HepG2 (cell line): ENCODE data around the gene PKIB. TPM values are rescaled to one million over a fixed set of nuclear protein-coding genes. Genes with fewer than 3 reads are reported as not detected.
"Not testable (repeated sequence)": the region's sequence is repeated elsewhere in the genome, so short reads cannot be mapped to it uniquely, and the experiment has no call there.

ENCODE experiments used
- ATAC-seq: fragments of 200-7000 bp; cut with Tn5 transposase; 3 replicates; pipeline ENCODE4 v1.9.1; 2020; ENCODE audit warnings: mild to moderate bottlenecking, moderate library complexity
- BruUV-seq: library from RNA; stranded (reverse); fragments of 400-500 nt; replicated peaks from 2 replicates; lab custom pipeline; 2021; lab: Mats Ljungman, UMichigan
- CTCF ChIA-PET: fragments of 300-600 bp; formaldehyde crosslinking; extraction: SDS; loops from one replicate; lab custom pipeline; 2021; ENCODE audit warnings: low total read pairs, inconsistent platforms, low intra/inter-chr PET ratio; lab: Yijun Ruan, JAX
- POLR2A ChIA-PET: fragments of 350-600 bp; sonication (Branson Sonifier 250); formaldehyde crosslinking; loops from one replicate; lab custom pipeline; 2020; ENCODE audit warnings: antibody characterized with exemption, inconsistent platforms; lab: Yijun Ruan, JAX
- DNase-seq: peaks from one replicate; pipeline ENCODE4 v3.0.0-alpha.2; 2015; ENCODE audit warnings: low spot score
- FAIRE-seq: peaks from 3 replicates; lab custom pipeline; 2011; peaks lifted over from hg19 to GRCh38; lab: Jason Lieb, UNC
- H2AFZ ChIP-seq: one replicate; pipeline ENCODE4 v1.6.1; 2011; ENCODE audit warnings: low read length, inconsistent platforms
- H3K27ac ChIP-seq: fragments of 300-600 bp; 3 replicates; pipeline ENCODE4 v1.8.0; 2011; ENCODE audit warnings: mixed run types, mild to moderate bottlenecking, mixed read lengths, low read length, inconsistent platforms; ENCODE audit not compliant: insufficient read depth; ENCODE audit errors: extremely low read length
- H3K27me3 ChIP-seq, 2 experiments: fragments of 200-600 bp in 1 of 2; 2 replicates in 1 of 2; 3 replicates in 1 of 2; pipeline versions ENCODE4 v1.6.0 to v1.8.0; 2011; ENCODE audit warnings: low read length in 2 of 2, mild to moderate bottlenecking in 2 of 2, moderate library complexity in 2 of 2, inconsistent platforms in 1 of 2; ENCODE audit not compliant: insufficient read depth in 2 of 2, control insufficient read depth in 1 of 2
- H3K36me3 ChIP-seq, 2 experiments: fragments of 200-600 bp in 1 of 2; replicated peaks in 1 of 2; 2 replicates in 1 of 2; 3 replicates in 1 of 2; pipeline versions ENCODE4 v1.5.1 to v1.8.0; 2011; ENCODE audit warnings: low read length in 2 of 2, inconsistent platforms in 1 of 2; ENCODE audit not compliant: insufficient read depth in 2 of 2, control insufficient read depth in 1 of 2
- H3K4me1 ChIP-seq: 2 replicates; pipeline ENCODE4 v1.5.1; 2012; ENCODE audit warnings: low read length, inconsistent platforms; ENCODE audit not compliant: insufficient read depth
- H3K4me2 ChIP-seq: 2 replicates; pipeline ENCODE4 v1.6.0; 2011; ENCODE audit warnings: low read depth, low read length, inconsistent platforms
- H3K4me3 ChIP-seq, 3 experiments: fragments of 200-600 bp in 1 of 3; sonication (generic), shearing (Covaris generic) in 1 of 3; replicated peaks in 1 of 3; 2 replicates each; pipeline ENCODE4 v1.5.1; 2011 to 2016; ENCODE audit warnings: low read length in 3 of 3, inconsistent platforms in 2 of 3, low read depth in 2 of 3, mild to moderate bottlenecking in 2 of 3, control low read depth in 1 of 3, mixed read lengths in 1 of 3; ENCODE audit not compliant: insufficient read depth in 1 of 3
- H3K79me2 ChIP-seq: one replicate; pipeline ENCODE4 v1.6.1; 2011; ENCODE audit warnings: low read length, inconsistent platforms; ENCODE audit not compliant: insufficient read depth
- H3K9ac ChIP-seq: 2 replicates; pipeline ENCODE4 v1.6.0; 2011; ENCODE audit warnings: mild to moderate bottlenecking, low read depth, low read length, inconsistent platforms; ENCODE audit not compliant: insufficient read depth
- H3K9me3 ChIP-seq: 2 replicates; pipeline ENCODE4 v1.5.1; 2012; ENCODE audit warnings: mild to moderate bottlenecking, low read length
- H4K20me1 ChIP-seq: 2 replicates; pipeline ENCODE4 v1.6.0; 2011; ENCODE audit warnings: inconsistent platforms, mild to moderate bottlenecking, low read length, moderate library complexity; ENCODE audit not compliant: insufficient read depth
- MBNL3 ChIP-seq: fragments of 250-450 bp; sonication (Bioruptor Pico); conservative IDR thresholded peaks from 2 replicates; pipeline ENCODE4 v1.8.0; 2022; ENCODE audit warnings: mild to moderate bottlenecking, inconsistent platforms
- NFATC3 ChIP-seq: sonication (generic); formaldehyde crosslinking; IDR thresholded peaks from 2 replicates; pipeline ENCODE4 v1.5.1; 2020; ENCODE audit warnings: mild to moderate bottlenecking, missing genetic modification reagents
- PRDM4 ChIP-seq: sonication (generic); formaldehyde crosslinking; IDR thresholded peaks from 2 replicates; pipeline ENCODE4 v1.9.0; 2021; ENCODE audit warnings: missing genetic modification reagents, borderline replicate concordance
- RNF219 ChIP-seq: sonication (generic); formaldehyde crosslinking; IDR thresholded peaks from 2 replicates; pipeline ENCODE4 v1.5.0; 2020; ENCODE audit warnings: mild to moderate bottlenecking, missing genetic modification reagents
- SRY ChIP-seq: sonication (generic); formaldehyde crosslinking; IDR thresholded peaks from 2 replicates; pipeline ENCODE4 v1.8.0; 2022; ENCODE audit warnings: mild to moderate bottlenecking, missing genetic modification reagents
- ZNF253 ChIP-seq: sonication (generic); formaldehyde crosslinking; IDR thresholded peaks from 2 replicates; pipeline ENCODE4 v1.8.0; 2022; ENCODE audit warnings: mild to moderate bottlenecking, missing genetic modification reagents, borderline replicate concordance
- ZNF335 ChIP-seq: sonication (generic); formaldehyde crosslinking; IDR thresholded peaks from 2 replicates; pipeline ENCODE4 v1.4.0; 2020; ENCODE audit warnings: missing genetic modification reagents
- ZNF446 ChIP-seq: sonication (generic); formaldehyde crosslinking; IDR thresholded peaks from 2 replicates; pipeline ENCODE4 v1.5.0; 2020; ENCODE audit warnings: mild to moderate bottlenecking, missing genetic modification reagents
- WGBS: methylation state at CpG from one replicate; pipeline ENCODE4 v1.1.6; 2017; ENCODE audit warnings: low lambda C conversion rate; 5-methylcytosine and 5-hydroxymethylcytosine counted together
- in situ Hi-C: cut with HindIII; loops from 2 replicates; pipeline ENCODE4 v1.10.0; 2017; ENCODE audit warnings: low pct_unique_long_range_greater_than_20kb; ENCODE audit not compliant: extremely low pct_ligation_motif_present
- intact Hi-C: fragments of 100-400 bp; cut with micrococcal nuclease; formaldehyde crosslinking; loops from one replicate; pipeline ENCODE4 v1.10.0; 2022; ENCODE audit not compliant: unreplicated experiment
- polyA plus RNA-seq, 8 experiments: library from polyadenylated mRNA; depleted of rRNA in 3 of 8; stranded (reverse) in 7 of 8; unstranded in 1 of 8; fragments of >200 nt; fragmentation: Illumina TruSeq in 4 of 8; extraction: Trizol in 4 of 8; gene quantifications; 2 replicates each; pipeline versions ENCODE4 v1.2.1 to v1.2.3, GENCODE V29; 2011 to 2016; ENCODE audit warnings: low read depth in 4 of 8, missing spikeins in 1 of 8, mixed read lengths in 1 of 8; ENCODE audit not compliant: insufficient read depth in 1 of 8
- total RNA-seq, 5 experiments: library from RNA; depleted of rRNA; stranded (reverse); fragments of >200 nt; fragmentation: Illumina TruSeq; extraction: Trizol; gene quantifications; 2 replicates each; pipeline ENCODE4 v1.2.3, GENCODE V29; 2016; ENCODE audit warnings: low read depth in 1 of 5
- TF ChIP-seq, protein P1 (sequence below): sonication (generic); formaldehyde crosslinking; IDR thresholded peaks from 2 replicates; pipeline ENCODE4 v1.9.0; 2021; ENCODE audit warnings: missing genetic modification reagents, borderline replicate concordance
- TF ChIP-seq, protein P2 (sequence below): sonication (generic); formaldehyde crosslinking; IDR thresholded peaks from 2 replicates; pipeline ENCODE4 v1.5.0; 2020; ENCODE audit warnings: missing genetic modification reagents

Gene PKIB
- total and polyA plus RNA-seq, 2 of the 13 experiments (the other 11 are each of a cell fraction or from before 2014, with no cell fraction given), result 1.4 to 1.5 TPM

DNA sequence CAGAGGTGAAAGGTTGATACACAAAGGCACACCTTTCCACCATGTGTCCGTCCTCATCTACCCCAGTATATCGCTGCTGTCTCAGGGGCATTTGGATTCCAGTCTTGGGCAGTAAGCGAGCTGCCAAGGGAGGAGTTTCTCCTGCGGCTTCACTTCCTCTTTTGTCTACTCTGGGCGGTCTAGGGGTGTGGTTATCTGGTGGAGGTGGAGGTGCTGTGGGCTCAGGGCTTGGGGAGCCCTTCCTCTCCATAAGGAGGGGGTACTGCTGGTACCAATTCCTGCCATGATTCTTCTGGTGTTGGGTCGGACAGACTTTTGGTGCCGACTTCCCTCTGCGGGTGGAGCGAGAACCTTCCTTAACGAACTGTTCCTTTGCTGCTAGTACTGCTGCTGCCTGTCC, 137.4 kb downstream of the PKIB start:
- Histone ChIP-seq H2AFZ (no peak overlapping the region), H3K27me3 (peaks cover 0 to 7% of the 10 kb centered on the region in 2 experiments; a peak in 2 of 5 replicates), H3K4me3 (no peak overlapping the region), H3K4me2 (no peak overlapping the region), H3K36me3 (no peaks in the 10 kb centered on the region), H3K4me1 (no peaks in the 10 kb centered on the region), H3K9ac (no peak overlapping the region), H3K27ac (no peak overlapping the region), H4K20me1 (no peaks in the 10 kb centered on the region), H3K79me2 (no peaks in the 10 kb centered on the region), H3K9me3 (no peaks in the 10 kb centered on the region)
- ATAC-seq (no peak), DNase-seq (no peak), FAIRE-seq (no peak)
- no TSS peak for BruUV-seq
- POLR2A ChIA-PET, result no interaction called here
- CTCF ChIA-PET, result no interaction called here
- 54% methylated on average over 10 of the region's 10 CpGs for WGBS
- intact Hi-C loops (no loop called here), in situ Hi-C loops (loop anchor here (25.0 kb wide), 1 partner anchor 565 kb away; no protein-coding TSS in a partner anchor)
- TF ChIP-seq ZNF253 (CRISPR knock-in tag), result no peak
- TF ChIP-seq ZNF446 (CRISPR knock-in tag), result no peak
- TF ChIP-seq PRDM4 (CRISPR knock-in tag), result no peak
- TF ChIP-seq, protein P1, sequence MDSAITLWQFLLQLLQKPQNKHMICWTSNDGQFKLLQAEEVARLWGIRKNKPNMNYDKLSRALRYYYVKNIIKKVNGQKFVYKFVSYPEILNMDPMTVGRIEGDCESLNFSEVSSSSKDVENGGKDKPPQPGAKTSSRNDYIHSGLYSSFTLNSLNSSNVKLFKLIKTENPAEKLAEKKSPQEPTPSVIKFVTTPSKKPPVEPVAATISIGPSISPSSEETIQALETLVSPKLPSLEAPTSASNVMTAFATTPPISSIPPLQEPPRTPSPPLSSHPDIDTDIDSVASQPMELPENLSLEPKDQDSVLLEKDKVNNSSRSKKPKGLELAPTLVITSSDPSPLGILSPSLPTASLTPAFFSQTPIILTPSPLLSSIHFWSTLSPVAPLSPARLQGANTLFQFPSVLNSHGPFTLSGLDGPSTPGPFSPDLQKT (CRISPR knock-in tag), result no peak
- TF ChIP-seq, protein P2, sequence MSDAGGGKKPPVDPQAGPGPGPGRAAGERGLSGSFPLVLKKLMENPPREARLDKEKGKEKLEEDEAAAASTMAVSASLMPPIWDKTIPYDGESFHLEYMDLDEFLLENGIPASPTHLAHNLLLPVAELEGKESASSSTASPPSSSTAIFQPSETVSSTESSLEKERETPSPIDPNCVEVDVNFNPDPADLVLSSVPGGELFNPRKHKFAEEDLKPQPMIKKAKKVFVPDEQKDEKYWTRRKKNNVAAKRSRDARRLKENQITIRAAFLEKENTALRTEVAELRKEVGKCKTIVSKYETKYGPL (CRISPR knock-in tag), result no peak
- TF ChIP-seq RNF219, result no peak
- TF ChIP-seq MBNL3, result no peak
- no peak for TF ChIP-seq ZNF335 (CRISPR knock-in tag)
- TF ChIP-seq SRY (CRISPR knock-in tag), result no peak
- TF ChIP-seq NFATC3, result no peak

DNA sequence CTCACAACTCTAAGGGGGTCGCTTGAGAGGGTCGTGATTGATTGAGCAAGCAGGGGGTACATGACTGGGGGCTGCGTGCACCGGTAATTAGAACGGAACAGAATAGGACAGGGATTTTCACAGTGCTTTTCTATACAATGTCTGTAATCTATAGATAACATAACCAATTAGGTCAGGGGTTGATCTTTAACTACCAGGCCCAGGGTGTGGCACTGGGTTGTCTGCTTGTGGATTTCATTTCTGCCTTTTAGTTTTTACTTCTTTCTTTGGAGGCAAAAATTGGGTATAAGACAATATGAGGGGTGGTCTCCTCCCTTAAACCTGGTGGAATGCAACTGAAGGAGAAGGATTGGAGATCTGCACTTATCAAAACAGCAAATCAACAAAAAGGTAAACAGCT, 138.7 kb downstream of the PKIB start:
- H3K9me3 ChIP-seq, H3K27ac ChIP-seq, intact Hi-C loops, FAIRE-seq, POLR2A ChIA-PET, CTCF ChIA-PET, H3K4me2 ChIP-seq, H3K9ac ChIP-seq, H2AFZ ChIP-seq, BruUV-seq, H3K4me3 ChIP-seq, H4K20me1 ChIP-seq, DNase-seq, ATAC-seq, H3K27me3 ChIP-seq, H3K79me2 ChIP-seq, H3K36me3 ChIP-seq, H3K4me1 ChIP-seq: not testable (repeated sequence)
- in situ Hi-C loops, result loop anchor here (25.0 kb wide), 1 partner anchor 563 kb away; no protein-coding TSS in a partner anchor
- 22% methylated on average over 5 of the region's 5 CpGs for WGBS
